GM21367 (cell line): ENCODE results near the gene PRSS56.

Experiments
- ATAC-seq: cut with Tn5 transposase; IDR thresholded peaks from one replicate; pipeline ENCODE4 v1.9.1; 2021; ENCODE audit not compliant: unreplicated experiment

PRSS56 gene

DNA sequence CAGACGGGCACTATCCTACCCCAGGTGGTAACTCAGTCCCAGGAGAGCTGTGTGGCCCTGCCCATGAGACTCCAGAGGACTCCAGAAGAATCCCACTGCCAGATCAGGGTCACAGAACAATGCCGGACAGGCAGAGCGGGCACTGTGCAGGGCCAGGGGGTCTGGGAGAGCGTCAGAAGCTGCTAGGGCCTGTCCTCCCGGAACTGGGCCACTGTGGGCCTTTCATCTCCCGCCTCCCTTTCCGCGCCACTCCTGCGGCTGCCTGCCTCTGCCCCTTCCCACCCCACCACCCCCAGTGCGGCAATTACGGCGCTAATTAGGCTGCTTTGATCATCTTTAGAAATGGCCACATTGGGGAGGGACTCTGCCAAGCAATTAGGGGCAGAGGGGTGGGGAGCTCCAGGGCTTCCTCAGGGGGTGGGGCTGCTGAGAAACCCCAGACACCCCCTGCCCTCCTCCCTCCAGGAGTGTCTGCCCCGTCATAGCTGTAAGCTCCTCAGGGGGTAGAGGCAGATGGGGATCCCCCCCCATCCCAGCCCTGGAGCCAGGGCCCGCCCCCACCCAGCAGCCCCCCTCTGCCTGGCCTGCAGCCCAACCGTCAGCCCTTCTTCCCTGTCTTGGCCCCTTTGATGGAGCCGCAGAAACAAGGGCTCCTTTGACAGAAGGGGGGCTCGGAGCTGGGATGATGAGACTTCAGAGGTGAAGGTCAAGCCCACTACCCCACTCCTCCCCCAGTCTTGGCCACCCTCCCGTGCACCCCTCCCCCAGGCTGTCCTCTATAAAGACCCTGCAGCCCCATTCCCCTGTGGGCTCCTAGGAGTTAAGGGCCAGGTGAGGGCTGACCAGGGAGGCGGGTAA is at the start of gene PRSS56:
Gene PRSS56 (plus strand): TSS at position 808 of the 858 bp plus-strand sequence. CDS start 211 bp downstream, outside the sequence.
- ATAC-seq = no peak

DNA sequence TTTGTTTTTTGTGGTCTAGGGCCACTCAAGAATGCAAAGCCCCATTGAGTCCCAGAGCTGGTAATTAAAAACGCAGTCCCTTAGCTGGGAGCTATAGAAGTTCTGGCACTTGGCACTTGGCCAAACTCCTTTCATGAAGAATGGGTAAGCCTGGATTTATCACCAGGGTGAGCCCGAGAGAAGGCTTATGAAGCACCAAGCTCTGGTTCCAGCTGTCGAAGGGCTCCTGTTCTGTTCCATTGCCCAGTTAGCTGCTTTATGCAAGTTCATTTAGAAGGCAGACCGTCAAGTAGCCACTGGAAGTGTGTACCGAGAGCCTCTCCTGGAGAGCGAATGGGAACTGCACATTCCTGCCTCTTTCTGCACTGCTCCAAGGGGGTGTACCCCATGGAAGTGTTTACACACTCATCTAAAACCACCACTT is 46.7 kb upstream of the PRSS56 start:
- no peak for ATAC-seq

DNA sequence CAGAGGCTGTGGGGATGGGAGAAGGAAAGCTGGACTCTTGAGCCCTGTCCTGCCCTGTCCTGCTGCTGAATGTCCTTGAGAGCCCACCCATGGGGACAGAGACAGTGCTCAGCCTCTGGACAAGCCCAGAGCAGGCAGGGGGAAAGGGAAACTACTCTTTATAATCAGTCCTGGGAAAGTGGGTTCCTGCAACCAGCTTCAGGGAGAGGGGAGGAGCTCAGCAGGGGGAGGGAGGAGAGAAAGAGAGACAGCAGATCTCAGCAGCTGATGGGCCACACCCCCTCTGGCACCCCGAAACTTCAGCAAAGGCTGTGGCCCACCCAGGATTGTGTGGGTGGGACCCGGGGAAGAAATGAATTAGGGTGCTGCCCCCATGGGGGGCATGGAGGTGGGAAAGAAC is 44.1 kb upstream of the PRSS56 start:
- no peak for ATAC-seq

DNA sequence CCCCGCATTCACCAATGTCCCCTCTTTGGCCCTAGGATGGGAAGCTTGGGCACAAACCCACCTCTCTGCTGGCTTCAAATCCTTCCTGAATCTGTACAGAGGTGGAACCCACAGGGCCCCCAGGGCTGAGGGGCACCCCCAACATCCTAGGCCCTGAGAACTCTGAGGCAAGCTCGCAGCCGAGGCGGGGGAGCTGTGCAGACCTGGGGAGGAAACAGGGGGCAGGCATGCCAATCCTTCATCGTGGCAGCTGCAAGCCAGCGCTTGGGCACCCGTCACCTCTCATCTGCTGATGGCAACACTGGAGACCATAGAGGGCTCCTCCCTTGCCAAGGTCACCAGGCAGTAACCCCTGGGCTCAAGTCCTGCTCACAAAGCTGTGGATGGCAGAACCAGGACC is 43.4 kb upstream of the PRSS56 start:
- no peak for ATAC-seq

DNA sequence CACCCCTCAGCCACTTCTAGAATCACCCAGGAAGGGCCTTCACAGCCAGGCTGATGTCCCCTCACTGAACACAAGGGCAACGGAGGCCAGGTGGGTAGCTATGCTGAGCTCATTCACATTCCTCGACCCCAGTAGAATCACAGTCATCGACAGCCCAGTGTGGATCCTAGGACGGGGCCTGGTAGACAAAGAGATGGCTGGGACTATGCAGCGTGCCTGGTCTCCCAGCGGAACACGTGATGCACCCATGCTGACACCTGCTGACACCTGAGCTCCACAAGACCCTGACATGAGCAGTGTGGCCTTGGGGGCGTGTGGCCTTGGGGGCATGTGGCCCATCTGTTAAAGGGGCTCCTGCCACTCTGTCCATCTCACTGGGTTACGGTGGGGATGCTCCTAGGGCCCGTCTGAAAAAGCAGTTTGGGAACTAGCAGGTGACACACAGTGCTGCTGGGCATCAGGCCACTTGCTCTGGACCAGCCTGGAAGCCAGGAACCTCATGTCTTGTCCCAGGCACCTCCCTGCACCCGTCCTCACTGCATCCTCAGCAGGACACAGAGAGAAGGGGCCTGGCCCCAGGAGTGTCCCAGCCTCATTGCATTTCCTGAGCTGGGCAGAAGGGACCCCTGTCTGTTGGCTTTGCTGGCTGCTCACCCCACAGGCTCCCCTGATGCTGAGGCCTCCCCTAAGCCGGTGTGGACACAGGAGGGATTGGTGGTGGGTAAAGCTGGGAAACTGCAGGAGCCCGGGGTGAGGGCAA is 42.3 kb upstream of the PRSS56 start:
- ATAC-seq = no peak

DNA sequence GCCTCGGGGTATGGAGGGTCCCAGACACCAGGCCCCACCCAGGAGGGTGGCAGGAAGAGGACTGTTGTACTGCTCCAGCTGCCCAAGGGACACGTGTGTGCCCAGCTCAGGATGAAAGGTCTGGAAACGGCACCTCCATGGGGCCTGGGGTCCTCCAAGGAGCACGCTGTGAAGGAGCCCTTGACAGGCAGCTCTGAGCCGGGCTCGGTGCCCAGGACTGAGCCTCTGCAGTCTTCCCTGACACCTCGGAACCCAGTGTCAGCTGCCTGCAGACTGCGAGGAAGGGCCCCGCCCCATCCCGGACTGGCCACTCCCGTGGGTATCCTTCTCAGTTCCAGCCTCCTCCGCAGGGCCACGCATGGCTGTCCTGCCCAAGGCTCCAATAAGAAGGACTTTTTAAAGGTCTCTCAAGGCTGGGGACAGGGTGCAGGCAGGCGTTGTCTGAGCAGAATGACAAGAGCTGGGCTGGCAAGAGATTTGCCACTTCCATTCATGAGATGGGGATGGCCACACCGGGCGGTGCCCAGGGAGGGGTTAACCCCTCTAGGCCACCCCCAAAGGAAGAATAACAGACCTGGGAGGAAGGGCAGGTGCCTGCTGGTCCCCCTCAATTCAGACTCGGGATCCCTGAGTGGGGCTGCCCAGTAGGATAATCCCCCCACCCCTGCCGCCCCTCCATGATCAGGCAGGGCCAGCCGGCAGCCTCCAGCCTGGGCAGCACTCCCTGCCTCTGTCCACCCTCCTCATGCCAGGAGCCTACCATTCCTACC is 41.4 kb upstream of the PRSS56 start:
- no peak for ATAC-seq

DNA sequence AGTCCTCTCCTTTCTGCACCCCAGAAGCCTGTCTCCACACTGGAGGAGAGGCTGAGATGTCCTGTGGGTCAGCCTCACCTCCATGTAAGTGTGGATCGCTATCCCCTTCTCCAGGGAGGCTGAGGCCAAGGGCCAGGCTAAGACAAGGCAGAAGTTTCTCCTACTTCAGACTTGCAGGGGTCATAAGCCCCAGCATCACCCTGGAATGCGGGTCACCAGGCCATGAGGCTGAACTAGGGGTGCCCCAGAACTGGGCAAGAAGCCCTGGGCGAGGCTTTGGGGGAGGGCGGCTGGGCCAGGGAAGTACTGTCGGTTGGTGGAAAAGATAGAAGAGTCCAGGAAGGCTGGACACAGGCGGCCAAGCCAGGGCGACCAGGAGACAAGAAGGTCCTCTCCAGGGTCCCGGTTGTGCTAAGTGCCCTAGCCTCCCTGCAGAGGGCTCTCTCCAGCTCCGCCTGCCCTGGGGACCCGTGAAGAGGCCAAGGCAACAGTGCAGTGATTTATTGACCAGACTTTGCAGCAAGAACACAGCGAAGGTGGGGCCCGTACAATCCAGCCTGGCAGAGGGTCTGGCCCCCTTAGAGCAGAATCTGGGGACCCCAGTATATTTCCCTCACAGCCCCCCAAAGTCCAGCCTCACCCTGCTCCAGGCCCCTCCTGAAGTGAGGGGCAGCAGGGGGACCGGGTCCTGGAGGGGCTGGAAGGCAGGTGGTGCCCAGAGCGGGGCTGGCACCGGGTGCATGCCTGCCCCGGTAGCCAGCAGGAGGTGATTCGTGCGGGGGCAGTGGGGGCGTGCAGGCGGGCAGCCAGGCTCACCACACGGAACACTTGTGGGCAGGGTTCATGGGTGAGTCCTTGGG is 40.6 kb upstream of the PRSS56 start:
- ATAC-seq = no peak

DNA sequence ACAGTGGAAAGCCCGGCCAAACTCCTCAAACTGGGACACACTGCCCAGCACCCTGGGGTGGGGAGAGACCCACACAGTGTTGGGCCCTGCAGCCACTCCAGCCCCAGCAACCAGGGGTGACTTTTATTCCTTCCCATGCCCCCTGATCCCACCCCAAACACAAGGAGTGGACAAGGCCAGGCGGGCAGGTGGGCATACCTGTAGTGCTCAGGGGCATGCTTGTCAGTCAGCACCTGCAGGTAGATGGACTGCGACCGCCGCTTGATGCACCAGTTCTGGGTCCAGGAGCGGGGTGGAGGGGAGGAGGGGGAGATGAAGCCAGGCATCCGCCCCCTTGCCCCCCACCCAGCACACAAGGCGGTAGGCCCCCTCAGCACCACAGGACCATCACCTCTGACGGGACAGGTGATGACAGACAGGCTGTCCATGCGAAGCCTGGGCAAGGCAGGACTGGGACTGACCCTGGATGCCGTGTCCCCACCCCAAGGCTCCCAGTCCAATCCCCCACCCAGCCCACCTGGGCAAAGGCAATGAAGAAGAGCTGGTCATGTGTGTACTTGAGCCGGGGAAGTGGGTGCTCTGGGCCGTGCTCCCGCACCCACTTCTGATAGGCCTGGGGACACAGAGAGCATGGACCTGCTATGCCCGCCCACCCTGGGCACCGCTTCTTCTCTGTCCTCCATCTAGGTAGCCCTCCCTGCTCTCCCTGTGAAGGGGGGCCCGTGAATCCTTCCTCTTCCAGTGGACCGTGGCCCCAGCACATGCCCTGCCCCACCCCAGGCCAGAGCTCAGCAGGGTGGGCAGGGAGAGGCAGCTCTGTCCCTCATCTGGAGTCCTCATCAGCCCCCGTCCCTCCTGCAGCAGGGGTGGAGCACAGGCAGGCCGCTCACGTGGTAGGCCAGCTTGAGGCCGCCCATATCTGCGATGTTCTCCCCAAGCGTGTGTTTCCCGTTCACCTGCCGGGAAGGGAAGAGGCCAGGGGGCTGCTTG is 39.7 kb upstream of the PRSS56 start:
- ATAC-seq = no peak

DNA sequence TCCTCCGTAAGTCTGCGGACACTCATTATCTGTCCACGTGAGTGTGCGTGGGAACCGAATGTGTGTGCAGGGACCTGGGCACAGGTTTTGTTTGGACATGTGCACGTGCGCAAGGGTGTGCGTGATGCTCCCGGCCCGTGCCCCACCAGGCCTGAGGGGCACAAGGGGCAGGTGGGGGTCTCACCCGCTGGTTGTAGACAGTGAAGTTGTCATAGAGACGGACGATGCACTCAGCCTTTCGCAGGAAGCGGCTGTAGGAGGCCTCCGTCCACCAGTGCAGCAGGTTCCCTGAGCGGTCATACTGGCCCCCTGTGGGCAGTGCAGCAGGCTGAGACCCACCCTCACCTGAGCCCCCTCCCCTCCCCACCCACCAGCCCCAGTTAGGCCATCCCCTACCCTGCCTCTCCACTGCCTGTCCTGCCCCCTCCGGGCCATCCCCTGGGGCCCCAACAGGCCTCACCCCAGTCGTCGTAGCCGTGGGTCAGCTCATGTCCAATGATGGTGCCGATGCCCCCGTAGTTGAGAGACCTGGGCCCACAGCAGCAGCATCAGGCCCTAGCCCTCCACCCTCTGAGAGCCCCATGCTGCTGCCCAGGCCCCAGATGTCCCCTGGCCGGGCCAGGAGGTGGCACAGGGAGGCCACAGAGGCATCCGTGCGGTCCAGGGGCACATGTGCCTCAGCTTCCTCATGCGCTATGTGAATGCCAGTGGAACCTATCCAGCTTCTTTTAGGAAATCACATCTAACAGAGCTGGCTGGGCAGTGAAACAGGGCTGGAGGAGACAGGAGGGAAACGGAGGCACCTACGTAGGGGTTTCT is 38.7 kb upstream of the PRSS56 start:
- no peak for ATAC-seq

DNA sequence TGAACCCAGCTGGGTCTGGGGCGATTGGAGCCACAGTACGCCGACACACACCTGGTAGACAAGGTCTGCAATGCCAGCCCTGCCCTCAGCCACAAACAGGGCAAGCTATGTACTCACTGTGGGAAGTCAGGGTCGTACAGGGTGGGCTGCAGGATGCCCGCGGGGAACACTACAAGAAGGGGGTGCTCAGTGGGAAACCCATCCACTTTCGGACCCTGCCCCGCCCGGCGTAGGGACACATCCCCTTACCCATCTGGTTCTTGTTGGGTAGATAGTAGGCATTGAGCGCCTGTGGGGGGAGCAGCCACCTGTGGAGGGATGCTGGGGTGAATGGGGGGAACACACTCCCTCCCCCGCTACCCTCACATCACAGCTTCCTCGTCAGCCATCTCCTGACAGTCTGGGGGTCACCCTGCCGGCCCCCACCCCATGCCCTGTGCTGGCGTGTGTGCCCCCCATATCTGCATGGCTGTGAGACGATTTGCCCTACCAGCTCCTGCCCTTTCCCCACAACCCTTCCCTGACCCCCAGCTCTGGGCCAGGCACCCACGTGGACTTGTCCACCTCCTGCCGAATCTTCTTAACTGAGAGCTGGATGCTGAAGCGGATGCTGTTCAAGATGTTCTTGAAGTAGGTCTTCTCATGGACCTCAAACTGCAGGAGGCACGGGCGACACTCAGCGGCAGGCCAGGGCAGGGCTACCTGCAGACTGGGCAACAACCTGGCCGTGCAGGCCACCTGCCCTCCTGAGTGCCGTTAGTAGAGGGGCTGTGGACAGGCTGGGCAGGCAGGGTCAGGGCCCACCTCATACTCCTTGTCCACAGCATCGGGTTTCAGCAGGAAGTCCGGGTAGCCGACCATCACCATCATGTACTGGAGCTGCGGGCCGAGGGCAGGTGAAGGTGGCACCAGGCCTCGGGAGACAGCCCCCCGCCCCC is 37.6 kb upstream of the PRSS56 start:
- ATAC-seq = no peak

DNA sequence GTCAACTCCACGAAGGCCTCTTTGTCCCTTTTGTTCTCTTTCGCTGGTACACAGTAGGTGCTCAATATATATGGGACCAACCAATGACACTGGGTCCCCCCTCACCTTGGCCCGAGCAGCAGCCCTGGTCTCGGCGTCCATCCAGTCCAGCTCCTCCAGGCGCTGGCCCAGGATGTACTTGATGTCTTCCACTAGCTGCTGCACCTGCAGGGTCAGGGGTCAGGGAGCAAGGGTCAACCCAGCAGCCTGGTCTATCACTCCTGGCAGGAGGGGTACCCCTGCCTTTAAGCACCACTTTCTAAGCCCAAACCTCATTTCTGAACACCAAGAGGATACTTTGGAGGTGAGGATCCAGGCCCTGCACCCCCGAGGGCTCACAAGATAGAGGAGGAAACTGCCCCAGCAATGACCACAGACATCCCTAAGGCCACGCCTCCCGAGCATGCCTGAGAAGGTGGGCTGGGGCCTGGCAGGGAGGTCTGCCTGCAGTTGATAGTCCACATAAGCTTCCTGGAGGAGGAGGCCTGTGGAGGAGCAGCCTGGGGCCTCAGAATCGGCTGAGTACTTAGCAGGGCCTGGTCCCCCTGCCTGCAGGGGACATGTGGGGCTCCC is 36.8 kb upstream of the PRSS56 start:
- no peak for ATAC-seq

DNA sequence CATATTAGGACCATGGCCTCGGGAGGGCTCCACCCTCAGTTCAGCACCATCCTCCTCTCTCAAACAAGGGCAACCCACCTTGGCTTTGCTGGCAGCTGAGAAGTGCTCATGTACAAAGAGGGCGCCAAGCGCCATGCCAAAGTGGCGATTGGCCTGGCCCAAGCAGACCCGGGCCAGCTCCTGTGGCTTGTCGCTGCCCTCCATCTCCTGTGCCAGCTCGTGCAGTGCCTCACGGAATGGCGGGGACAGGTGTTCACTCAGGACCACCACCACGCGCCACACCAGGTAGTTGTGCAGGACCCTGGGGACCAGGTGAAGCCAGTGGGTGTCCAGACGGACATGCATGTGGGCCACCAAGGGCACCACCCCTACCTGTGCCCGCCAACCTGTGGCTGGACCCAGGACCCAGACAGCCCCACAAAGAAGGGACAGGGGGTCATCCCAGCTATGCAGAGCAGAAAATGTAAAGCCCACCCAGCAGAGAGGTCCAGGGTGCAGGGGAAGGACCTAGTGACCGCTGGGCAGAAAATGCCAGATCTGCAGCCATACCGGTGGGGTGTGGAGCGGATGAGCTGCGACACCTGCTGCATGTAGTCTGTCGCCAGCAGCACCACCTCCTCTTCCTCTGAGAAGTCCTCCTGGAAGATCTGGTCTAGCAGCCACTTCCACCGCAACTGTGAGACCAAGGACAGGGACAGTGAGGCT is 36.1 kb upstream of the PRSS56 start:
- ATAC-seq = no peak

DNA sequence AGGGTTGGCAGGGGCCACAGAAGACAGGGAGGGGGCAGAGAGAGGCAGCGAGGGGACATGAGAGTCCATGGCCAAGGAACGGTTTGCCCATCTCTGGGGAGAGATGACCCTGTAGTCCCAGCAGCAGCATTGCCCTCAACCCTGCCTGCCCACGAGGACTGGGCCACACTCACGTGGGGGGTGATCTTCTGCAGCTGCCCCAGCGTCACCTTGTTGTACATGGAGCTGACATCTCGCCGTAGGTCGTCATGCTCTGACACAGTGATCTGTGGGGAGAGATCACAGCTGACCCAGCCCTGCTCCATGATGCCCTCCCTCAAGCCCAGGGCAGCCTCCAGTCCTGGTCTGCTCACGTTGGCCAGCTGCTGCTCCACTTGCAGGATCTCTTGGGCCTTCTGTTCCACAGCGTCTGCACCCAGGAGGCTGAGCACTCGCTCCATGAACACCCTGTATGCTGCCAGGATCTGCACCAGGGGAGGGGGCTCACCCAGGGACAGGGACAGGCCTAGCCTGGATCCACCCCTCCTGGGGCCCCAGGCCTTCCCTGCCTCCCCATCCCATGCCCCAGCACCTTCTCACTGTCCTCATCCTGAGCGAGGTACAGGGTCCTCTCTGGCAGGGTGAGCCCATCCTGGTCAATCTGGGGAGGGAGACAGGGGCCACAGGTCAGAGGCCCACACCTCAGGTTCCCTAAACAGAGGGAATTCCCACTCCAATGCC is 35.4 kb upstream of the PRSS56 start:
- no peak for ATAC-seq

DNA sequence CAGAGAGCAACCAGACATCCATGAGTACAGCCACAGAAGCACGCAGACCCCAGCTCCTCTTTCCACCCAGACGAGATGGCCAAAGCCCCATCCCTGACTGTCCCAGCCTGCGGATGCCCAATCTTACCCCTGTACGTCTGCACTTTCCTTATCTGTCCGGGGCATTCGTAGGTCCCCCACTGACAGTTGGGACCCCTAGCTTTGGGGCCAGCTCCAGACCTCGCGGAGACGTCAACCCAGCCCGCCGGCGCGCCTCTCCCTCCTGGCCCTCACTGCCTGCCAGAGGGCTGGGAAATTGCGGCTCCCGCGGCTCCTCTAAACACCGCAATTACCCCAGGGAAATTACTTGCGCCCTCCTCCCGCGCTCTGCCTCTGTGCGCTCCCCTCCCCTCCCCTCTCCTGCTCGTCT is 34.8 kb upstream of the PRSS56 start:
- ATAC-seq = no peak

DNA sequence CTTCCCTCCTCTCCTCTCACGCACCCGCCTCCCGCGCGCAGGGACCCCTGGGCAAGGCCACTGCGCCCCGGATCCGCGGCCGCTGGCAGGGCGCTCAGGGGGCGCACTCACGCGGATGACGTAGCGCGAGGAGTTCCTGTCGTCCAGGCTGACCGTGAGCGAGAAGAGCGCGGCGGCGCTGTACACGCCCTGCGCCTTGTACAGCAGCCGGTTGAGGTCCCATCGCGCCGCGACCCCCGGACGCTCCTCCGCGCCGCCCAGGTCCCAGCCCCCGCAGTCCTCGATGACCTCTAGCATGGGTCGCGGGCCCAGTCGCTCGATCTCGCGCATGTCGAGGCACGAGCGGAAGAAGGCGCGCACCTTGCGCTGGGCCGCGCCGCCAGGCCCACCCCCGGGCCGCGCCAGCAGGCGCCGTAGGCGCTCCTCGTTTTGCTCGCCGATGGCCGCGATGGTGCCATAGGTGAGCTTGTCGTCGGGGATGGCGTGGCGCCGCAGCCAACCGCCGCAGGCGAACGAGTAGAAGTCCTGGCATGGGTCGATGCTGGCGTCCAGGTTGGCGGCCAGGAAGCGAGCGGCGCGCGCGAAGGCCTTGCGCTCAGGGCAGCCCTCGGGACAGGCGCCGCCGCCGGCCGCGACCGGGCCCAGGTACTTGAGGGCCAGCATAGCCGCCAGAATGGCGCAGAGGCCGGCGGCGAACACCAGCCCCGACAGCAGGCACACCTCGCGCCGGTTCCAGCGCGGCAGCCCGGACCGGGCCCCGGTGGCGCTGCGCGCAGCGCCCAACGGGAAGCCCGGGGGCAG is 34.2 kb upstream of the PRSS56 start:
- no peak for ATAC-seq
